Measurements from ENCODE around the gene NEMP1. TPM values are rescaled to one million over a fixed set of nuclear protein-coding genes. Genes with fewer than 3 reads are reported as not detected.

Gene NEMP1
- polyA plus RNA-seq, 1 donor from 2014 or later, result 6.8 TPM

DNA sequence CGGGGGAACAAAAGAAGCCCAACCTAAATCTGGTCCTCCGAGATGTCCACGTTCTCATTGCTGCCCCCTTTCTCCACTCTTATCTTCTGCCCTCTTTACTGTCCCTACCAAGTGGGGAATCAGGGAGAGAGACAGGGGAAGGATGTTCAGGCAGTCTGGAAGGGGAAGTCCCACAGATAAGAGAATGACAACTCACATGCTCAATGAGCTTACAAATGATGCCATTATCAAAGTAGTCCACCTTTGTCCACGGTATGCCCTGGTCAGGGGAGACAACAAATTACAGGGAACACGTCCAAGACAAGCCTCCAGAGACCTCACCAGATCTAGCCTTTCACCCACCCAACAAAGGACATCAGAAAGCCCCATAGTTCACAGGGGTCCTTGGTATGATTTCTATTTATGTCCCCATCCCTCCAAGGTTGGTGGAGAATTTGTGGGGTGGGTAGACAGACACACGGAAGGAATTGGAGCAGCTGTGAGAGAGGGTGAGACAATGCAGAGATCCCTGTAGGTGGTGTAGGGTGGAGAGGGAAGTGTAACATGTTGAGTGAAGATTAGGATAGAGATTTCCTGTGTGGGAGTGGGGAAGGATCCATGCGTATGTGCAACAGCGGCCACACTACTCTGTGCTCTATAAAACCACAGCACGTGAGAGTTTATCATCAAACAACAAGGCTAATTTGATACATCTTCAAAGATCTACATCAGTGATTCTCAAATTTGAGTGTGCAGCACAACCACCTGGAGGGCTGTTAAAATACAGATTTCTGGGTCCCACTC lies 39.4 kb downstream of the NEMP1 start:
- no peak for TF ChIP-seq EP300 (conservative IDR thresholded peaks at IDR 0.05; ENCODE audit: poor library complexity, severe bottlenecking)
- Histone ChIP-seq H3K79me2 (replicated peaks; ENCODE audit: insufficient read depth, low read length) (no peaks in the 10 kb centered on the region), H3K27ac (ENCODE audit: low read length) (no peak overlapping the region), H4K20me1 (ENCODE audit: insufficient read depth) (no peaks in the 10 kb centered on the region), H2AFZ (ENCODE audit: low read depth, low read length) (no peak overlapping the region), H3K27me3 (ENCODE audit: insufficient read depth, low read depth, low read length) (no peaks in the 10 kb centered on the region), H3K36me3 (ENCODE audit: insufficient read depth, low read length) (no peaks in the 10 kb centered on the region), H3K9me3 (ENCODE audit: low read length) (no peaks in the 10 kb centered on the region), H3K9me2 (ENCODE audit: insufficient read depth, low read length) (no peaks in the 10 kb centered on the region), H3K4me3 (ENCODE audit: low read length) (no peak overlapping the region), H3K9ac (ENCODE audit: low read length) (no peak overlapping the region), H3K4me2 (ENCODE audit: low read length) (no peak overlapping the region), H3F3A (ENCODE audit: insufficient read depth, low read length, poor library complexity, severe bottlenecking) (no peaks in the 10 kb centered on the region)

DNA sequence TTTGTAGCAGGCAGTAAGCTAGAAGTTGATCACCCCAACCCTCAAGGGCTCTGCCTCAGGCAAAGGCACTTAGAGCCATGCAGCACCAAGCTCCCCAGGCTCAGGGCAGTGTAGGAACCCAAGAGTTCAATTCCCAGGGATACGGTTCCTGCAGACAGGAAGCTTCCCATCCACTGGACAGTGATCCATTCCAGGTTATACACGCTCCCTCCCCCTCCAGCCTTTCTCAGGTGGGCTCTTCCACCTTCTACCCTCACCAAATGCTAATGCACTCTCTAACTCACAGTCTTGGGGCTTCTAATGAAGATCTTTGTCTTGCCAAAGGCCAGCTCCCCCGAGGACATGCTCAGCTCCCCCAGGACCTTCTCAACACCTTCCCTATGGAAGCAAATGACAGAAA lies 41.3 kb downstream of the NEMP1 start:
- Histone ChIP-seq H3F3A (ENCODE audit: insufficient read depth, low read length, poor library complexity, severe bottlenecking) (no peaks in the 10 kb centered on the region), H3K9me2 (ENCODE audit: insufficient read depth, low read length) (no peaks in the 10 kb centered on the region), H3K9me3 (ENCODE audit: low read length) (no peaks in the 10 kb centered on the region), H3K36me3 (ENCODE audit: insufficient read depth, low read length) (no peaks in the 10 kb centered on the region), H3K4me3 (ENCODE audit: low read length) (no peak overlapping the region), H3K27me3 (ENCODE audit: insufficient read depth, low read depth, low read length) (no peaks in the 10 kb centered on the region), H3K27ac (ENCODE audit: low read length) (no peak overlapping the region), H3K9ac (ENCODE audit: low read length) (no peak overlapping the region), H4K20me1 (ENCODE audit: insufficient read depth) (no peaks in the 10 kb centered on the region), H2AFZ (ENCODE audit: low read depth, low read length) (no peak overlapping the region), H3K4me2 (ENCODE audit: low read length) (no peak overlapping the region), H3K79me2 (replicated peaks; ENCODE audit: insufficient read depth, low read length) (no peaks in the 10 kb centered on the region)
- TF ChIP-seq MXI1 (conservative IDR thresholded peaks at IDR 0.05; ENCODE audit: poor library complexity, severe bottlenecking) (no peak), SMC3 (conservative IDR thresholded peaks at IDR 0.05; ENCODE audit: poor library complexity) (no peak), POLR2AphosphoS5 (IDR thresholded peaks at IDR 0.05) (no peak), RAD21 (conservative IDR thresholded peaks at IDR 0.05) (no peak), TAF1 (IDR thresholded peaks at IDR 0.05; ENCODE audit: low read depth) (no peak), EP300 (conservative IDR thresholded peaks at IDR 0.05; ENCODE audit: poor library complexity, severe bottlenecking) (no peak), EZH2 (IDR thresholded peaks at IDR 0.05; ENCODE audit: borderline replicate concordance, insufficient read depth, low read length, poor library complexity, severe bottlenecking) (no peak)
- TF ChIP-seq, protein P1, sequence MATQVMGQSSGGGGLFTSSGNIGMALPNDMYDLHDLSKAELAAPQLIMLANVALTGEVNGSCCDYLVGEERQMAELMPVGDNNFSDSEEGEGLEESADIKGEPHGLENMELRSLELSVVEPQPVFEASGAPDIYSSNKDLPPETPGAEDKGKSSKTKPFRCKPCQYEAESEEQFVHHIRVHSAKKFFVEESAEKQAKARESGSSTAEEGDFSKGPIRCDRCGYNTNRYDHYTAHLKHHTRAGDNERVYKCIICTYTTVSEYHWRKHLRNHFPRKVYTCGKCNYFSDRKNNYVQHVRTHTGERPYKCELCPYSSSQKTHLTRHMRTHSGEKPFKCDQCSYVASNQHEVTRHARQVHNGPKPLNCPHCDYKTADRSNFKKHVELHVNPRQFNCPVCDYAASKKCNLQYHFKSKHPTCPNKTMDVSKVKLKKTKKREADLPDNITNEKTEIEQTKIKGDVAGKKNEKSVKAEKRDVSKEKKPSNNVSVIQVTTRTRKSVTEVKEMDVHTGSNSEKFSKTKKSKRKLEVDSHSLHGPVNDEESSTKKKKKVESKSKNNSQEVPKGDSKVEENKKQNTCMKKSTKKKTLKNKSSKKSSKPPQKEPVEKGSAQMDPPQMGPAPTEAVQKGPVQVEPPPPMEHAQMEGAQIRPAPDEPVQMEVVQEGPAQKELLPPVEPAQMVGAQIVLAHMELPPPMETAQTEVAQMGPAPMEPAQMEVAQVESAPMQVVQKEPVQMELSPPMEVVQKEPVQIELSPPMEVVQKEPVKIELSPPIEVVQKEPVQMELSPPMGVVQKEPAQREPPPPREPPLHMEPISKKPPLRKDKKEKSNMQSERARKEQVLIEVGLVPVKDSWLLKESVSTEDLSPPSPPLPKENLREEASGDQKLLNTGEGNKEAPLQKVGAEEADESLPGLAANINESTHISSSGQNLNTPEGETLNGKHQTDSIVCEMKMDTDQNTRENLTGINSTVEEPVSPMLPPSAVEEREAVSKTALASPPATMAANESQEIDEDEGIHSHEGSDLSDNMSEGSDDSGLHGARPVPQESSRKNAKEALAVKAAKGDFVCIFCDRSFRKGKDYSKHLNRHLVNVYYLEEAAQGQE (IDR thresholded peaks at IDR 0.05; ENCODE audit: borderline replicate concordance), result no peak
- TF ChIP-seq, protein P2, sequence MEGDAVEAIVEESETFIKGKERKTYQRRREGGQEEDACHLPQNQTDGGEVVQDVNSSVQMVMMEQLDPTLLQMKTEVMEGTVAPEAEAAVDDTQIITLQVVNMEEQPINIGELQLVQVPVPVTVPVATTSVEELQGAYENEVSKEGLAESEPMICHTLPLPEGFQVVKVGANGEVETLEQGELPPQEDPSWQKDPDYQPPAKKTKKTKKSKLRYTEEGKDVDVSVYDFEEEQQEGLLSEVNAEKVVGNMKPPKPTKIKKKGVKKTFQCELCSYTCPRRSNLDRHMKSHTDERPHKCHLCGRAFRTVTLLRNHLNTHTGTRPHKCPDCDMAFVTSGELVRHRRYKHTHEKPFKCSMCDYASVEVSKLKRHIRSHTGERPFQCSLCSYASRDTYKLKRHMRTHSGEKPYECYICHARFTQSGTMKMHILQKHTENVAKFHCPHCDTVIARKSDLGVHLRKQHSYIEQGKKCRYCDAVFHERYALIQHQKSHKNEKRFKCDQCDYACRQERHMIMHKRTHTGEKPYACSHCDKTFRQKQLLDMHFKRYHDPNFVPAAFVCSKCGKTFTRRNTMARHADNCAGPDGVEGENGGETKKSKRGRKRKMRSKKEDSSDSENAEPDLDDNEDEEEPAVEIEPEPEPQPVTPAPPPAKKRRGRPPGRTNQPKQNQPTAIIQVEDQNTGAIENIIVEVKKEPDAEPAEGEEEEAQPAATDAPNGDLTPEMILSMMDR (IDR thresholded peaks at IDR 0.05; ENCODE audit: poor library complexity, severe bottlenecking), result no peak
